HepG2 (cell line): ENCODE results near the gene TIMP3. TPM values are rescaled to one million over a fixed set of nuclear protein-coding genes. Genes with fewer than 3 reads are reported as not detected.

Experiments used
- ATF7-NPFF ChIP-seq: sonication (generic); formaldehyde crosslinking; IDR thresholded peaks from 2 replicates; pipeline ENCODE4 v1.8.1; 2023; ENCODE audit warnings: mild to moderate bottlenecking, low read depth, missing genetic modification reagents, moderate library complexity
- POGZ ChIP-seq: sonication (generic); formaldehyde crosslinking; IDR thresholded peaks from 2 replicates; pipeline ENCODE4 v1.4.0; 2020; ENCODE audit warnings: mild to moderate bottlenecking, missing genetic modification reagents
- PRPF4 ChIP-seq: fragments of 200-400 bp; formaldehyde crosslinking; IDR thresholded peaks from 2 replicates; pipeline ENCODE4 v1.6.1; 2016; ENCODE audit warnings: low read length, low read depth; ENCODE audit not compliant: poor library complexity, severe bottlenecking
- REXO4 ChIP-seq: sonication (generic); formaldehyde crosslinking; IDR thresholded peaks from 2 replicates; pipeline ENCODE4 v1.8.0; 2022; ENCODE audit warnings: missing genetic modification reagents, mild to moderate bottlenecking, borderline replicate concordance
- TARDBP ChIP-seq: sonication (generic); formaldehyde crosslinking; IDR thresholded peaks from 2 replicates; pipeline ENCODE4 v1.8.0; 2022; ENCODE audit warnings: mild to moderate bottlenecking, missing genetic modification reagents
- USF2 ChIP-seq, 2 experiments: sonication (generic) in 1 of 2; formaldehyde crosslinking in 1 of 2; IDR thresholded peaks; 2 replicates each; pipeline versions ENCODE4 v1.5.1 to v1.6.1; 2011 to 2020; ENCODE audit warnings: borderline replicate concordance in 1 of 2, low read depth in 1 of 2, low read length in 1 of 2, mild to moderate bottlenecking in 1 of 2, missing genetic modification reagents in 1 of 2, moderate library complexity in 1 of 2
- ZNF276 ChIP-seq: sonication (generic); formaldehyde crosslinking; IDR thresholded peaks from 2 replicates; pipeline ENCODE4 v1.4.0; 2020; ENCODE audit warnings: mild to moderate bottlenecking, low read depth, missing genetic modification reagents
- ZNF333 ChIP-seq: sonication (generic); formaldehyde crosslinking; IDR thresholded peaks from 2 replicates; pipeline ENCODE4 v1.4.0; 2020; ENCODE audit warnings: mild to moderate bottlenecking, missing genetic modification reagents, borderline replicate concordance
- ZNF451 ChIP-seq: sonication (generic); formaldehyde crosslinking; IDR thresholded peaks from 2 replicates; pipeline ENCODE4 v1.5.0; 2020; ENCODE audit warnings: mild to moderate bottlenecking, missing genetic modification reagents
- ZNF614 ChIP-seq: IDR thresholded peaks from 2 replicates; pipeline ENCODE4 v1.6.1; 2018; ENCODE audit warnings: missing biosample characterization, missing genetic modification reagents, inconsistent platforms, borderline replicate concordance
- ZNF687 ChIP-seq: sonication (generic); formaldehyde crosslinking; IDR thresholded peaks from 2 replicates; pipeline ENCODE4 v1.5.1; 2020; ENCODE audit warnings: mild to moderate bottlenecking, missing genetic modification reagents, moderate library complexity
- ZNF780A ChIP-seq: sonication (generic); formaldehyde crosslinking; IDR thresholded peaks from 2 replicates; pipeline ENCODE4 v1.8.0; 2022; ENCODE audit warnings: mild to moderate bottlenecking, missing genetic modification reagents, moderate library complexity
- polyA plus RNA-seq, 8 experiments: library from polyadenylated mRNA; depleted of rRNA in 3 of 8; stranded (reverse) in 7 of 8; unstranded in 1 of 8; fragments of >200 nt; fragmentation: Illumina TruSeq in 4 of 8; extraction: Trizol in 4 of 8; gene quantifications; 2 replicates each; pipeline versions ENCODE4 v1.2.1 to v1.2.3, GENCODE V29; 2011 to 2016; ENCODE audit warnings: low read depth in 4 of 8, missing spikeins in 1 of 8, mixed read lengths in 1 of 8; ENCODE audit not compliant: insufficient read depth in 1 of 8
- total RNA-seq, 5 experiments: library from RNA; depleted of rRNA; stranded (reverse); fragments of >200 nt; fragmentation: Illumina TruSeq; extraction: Trizol; gene quantifications; 2 replicates each; pipeline ENCODE4 v1.2.3, GENCODE V29; 2016; ENCODE audit warnings: low read depth in 1 of 5

TIMP3 gene
- total and polyA plus RNA-seq, 2 of the 13 experiments (the other 11 are each of a cell fraction or from before 2014, with no cell fraction given): 57.3 to 86.6 TPM

GRCh38 chr22:32800994-32801536 is 440 bp upstream of the TIMP3 start (continued):
- TF ChIP-seq ZNF687 (CRISPR knock-in tag) (0 out of 2 replicates have a peak, but pooled peaks have one; percentile 45), ATF7-NPFF (0 out of 2 replicates have a peak, but pooled peaks have one; percentile 26), ZNF333 (CRISPR knock-in tag) (no peak), ZNF451 (no peak), USF2 (IDR thresholded peaks at IDR 0.05; ENCODE audit: low read depth, low read length) (no peak), USF2 (CRISPR knock-in tag; IDR thresholded peaks at IDR 0.05; ENCODE audit: borderline replicate concordance) (peak; percentile 30; the same call in 1 of the 2 replicates), ZNF614 (CRISPR knock-in tag) (0 out of 2 replicates have a peak, but pooled peaks have one; percentile 5), REXO4 (CRISPR knock-in tag) (no peak), PRPF4 (no peak), POGZ (CRISPR knock-in tag) (no peak), ZNF780A (CRISPR knock-in tag) (0 out of 2 replicates have a peak, but pooled peaks have one; percentile 45), TARDBP (CRISPR knock-in tag) (0 out of 2 replicates have a peak, but pooled peaks have one; percentile 11), ZNF276 (no peak)
